ENCODE results near the gene MYOZ2.
A peak's percentile ranks its signal among the peaks of the same experiment; 100 is the strongest.

Gene MYOZ2

DNA sequence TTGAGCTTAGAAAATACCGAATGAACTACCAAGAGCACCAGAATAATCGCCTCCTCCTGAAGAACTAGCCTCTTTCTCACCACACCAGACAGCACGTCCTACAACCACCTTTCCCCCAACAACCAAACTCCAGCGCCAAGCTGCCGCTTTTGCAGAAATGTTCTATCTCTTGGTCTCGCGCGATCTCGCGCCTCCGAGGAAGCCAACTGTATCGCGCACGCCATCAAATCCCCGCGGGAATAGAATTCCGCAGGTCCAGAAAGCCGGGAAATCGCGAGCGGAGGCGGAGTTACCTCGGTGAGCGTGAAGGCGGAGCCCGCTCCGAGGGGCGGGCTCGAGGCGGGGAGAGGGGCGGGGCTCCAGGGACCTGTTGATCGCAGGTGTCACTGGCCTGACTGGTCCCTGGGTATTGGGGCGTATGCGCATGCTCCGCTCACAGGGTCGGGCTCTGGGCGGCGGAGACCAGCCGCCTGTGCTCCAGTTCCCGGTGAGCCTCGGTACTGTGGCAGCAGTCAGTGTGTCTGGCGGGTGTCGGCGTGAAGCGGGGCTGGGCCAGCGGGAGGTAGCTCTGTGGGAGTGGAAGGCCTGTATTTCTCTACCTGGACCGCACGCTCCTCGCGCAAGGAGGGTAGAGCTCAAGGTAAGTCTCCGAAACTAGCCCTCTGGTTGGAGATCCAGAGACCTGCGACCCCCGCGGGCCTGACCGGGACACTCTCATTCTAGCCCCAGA lies 76.8 kb downstream of the MYOZ2 start, which contains the start of gene USP53:
USP53 (plus strand) TSS at position 480 of the 730 bp plus-strand sequence. CDS start 27,047 bp downstream, outside the sequence.
- ChIA-PET CTCF (interaction anchor here (0.9 to 1.1 kb wide), 2 partner anchors 16 to 170 kb away, joined by 3 to 5 read pairs; no protein-coding TSS in a partner anchor), POLR2A (ENCODE audit: low non-redundant PET) (interaction anchor here (0.6 to 1.4 kb wide), 3 partner anchors 109 to 527 kb away, joined by 3 to 6 read pairs (median 5); partner anchors contain the start of gene METTL14)
- peak within 1 kb of the TSS; percentile 99 for H3K27ac ChIP-seq
- TF ChIP-seq, protein P1, sequence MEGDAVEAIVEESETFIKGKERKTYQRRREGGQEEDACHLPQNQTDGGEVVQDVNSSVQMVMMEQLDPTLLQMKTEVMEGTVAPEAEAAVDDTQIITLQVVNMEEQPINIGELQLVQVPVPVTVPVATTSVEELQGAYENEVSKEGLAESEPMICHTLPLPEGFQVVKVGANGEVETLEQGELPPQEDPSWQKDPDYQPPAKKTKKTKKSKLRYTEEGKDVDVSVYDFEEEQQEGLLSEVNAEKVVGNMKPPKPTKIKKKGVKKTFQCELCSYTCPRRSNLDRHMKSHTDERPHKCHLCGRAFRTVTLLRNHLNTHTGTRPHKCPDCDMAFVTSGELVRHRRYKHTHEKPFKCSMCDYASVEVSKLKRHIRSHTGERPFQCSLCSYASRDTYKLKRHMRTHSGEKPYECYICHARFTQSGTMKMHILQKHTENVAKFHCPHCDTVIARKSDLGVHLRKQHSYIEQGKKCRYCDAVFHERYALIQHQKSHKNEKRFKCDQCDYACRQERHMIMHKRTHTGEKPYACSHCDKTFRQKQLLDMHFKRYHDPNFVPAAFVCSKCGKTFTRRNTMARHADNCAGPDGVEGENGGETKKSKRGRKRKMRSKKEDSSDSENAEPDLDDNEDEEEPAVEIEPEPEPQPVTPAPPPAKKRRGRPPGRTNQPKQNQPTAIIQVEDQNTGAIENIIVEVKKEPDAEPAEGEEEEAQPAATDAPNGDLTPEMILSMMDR (conservative IDR thresholded peaks at IDR 0.05; ENCODE audit: low read depth), result no peak
- DNase-seq (ENCODE audit: low spot score), result peak; percentile 98

DNA sequence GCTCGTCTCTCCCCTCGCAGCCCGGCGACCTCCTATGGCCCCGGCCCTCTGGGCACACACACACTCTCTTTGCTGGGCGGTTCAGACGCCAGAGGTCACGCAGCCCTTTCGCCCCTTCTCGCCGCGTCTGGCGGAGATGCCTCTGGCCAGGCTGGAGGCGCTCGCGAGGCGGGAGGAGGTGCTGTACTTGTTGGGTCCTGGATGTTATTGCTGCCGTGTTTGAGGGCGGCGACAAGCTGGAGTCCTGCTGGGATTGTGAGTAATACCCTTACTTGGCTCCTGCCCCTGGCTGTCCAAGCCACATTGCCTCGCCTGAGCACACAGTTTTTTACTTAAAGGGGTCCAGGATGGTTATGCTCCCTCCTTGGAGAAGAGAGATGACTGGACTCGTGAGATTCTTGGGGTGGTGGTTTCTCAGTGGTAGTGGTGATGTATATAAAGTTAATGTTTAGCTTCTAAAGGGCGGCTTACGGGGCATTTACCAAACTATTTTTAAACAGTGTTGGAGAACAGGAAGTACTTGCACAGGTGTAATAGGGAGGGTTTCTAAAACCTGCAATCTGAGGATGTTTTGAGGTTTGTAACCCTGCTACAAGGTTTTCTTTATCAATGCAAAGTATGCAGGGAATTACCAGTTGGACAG lies 77.5 kb downstream of the MYOZ2 start:
- ChIA-PET POLR2A (ENCODE audit: low non-redundant PET) (interaction anchor here (0.5 to 1.4 kb wide), 5 partner anchors 9 to 528 kb away, joined by 3 to 6 read pairs (median 5); partner anchors contain the start of gene METTL14), CTCF (interaction anchor here (0.6 to 1.1 kb wide), 5 partner anchors 16 to 172 kb away, joined by 3 to 7 read pairs (median 5); a partner anchor contains a TSS)
- DNase-seq (ENCODE audit: low spot score), result peak; percentile 73
- H3K27ac ChIP-seq, result peak overlapping the region; percentile 99
- TF ChIP-seq, protein P1 (conservative IDR thresholded peaks at IDR 0.05; ENCODE audit: low read depth), result peak; percentile 51

DNA sequence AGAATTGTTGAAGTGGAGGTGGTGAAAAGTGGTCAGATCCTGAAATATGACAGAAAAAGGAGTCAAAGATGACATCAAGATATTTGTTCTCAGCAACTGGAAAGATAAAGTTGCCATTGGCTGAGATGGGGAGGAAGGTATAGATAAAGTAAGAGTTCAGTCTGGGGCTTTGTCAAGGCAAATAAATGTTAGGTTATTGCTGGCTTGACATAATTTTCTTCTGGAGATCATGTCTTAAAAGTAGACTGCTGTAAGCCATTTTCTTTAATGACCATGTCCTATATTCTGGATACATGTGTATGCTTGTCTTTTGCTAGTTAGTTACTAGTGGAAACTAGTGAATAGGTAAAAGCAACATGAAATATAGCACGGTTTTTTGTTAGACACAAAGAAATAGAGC lies 82.5 kb downstream of the MYOZ2 start:
- CTCF ChIA-PET, result no interaction called here
- H3K27ac ChIP-seq, result no peak overlapping the region
- TF ChIP-seq, protein P1 (conservative IDR thresholded peaks at IDR 0.05; ENCODE audit: low read depth), result no peak
- no peak for DNase-seq (ENCODE audit: low spot score)
- POLR2A ChIA-PET (ENCODE audit: low non-redundant PET), result no interaction called here

DNA sequence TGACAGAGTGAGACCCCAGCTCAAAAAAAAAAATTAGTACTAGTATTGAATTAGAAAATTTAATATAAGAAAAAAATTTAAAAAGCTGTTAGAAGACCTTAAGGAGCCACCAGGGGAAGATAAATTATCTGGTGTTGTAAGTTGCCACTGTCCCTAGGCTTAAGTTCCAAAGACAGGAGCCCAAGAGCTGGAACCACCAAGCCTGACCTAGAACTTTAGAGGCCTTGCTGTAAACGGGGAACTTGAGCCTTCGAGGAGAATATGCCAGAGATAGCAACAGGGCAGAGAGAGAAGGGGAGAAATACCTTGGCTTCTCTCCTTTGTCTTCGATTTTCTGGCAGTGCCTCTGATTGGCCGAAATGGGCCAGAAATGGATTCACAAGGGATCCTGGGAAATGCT lies 85.8 kb downstream of the MYOZ2 start:
- H3K27ac ChIP-seq, result no peak overlapping the region
- DNase-seq (ENCODE audit: low spot score), result no peak
- POLR2A ChIA-PET (ENCODE audit: low non-redundant PET), result no interaction called here
- TF ChIP-seq, protein P1 (conservative IDR thresholded peaks at IDR 0.05; ENCODE audit: low read depth), result no peak
- CTCF ChIA-PET, result interaction anchor here (0.5 kb wide), 1 partner anchor 17 kb away, joined by 3 read pairs; no protein-coding TSS in a partner anchor

DNA sequence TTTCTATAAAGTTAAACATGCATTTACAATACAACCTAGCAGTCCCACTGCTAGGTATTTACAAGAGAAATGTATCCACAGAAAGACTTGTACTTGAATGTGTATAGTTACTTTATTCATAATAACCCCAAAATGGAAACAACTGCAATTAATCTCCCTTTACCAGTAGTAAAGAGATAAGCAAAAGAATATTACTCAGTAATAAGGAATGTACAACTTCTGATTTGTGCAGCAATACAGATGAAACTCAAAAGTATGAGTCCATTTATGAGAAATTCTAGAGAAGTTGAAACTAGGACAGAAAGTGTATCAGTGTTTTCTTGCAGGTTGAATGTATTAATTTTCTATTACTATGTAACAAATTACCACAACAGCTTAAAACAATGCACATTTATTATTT lies 92.1 kb downstream of the MYOZ2 start:
- CTCF ChIA-PET, result interaction anchor here (0.7 to 1.7 kb wide), 2 partner anchors 15 kb away, joined by 4 to 5 read pairs; no protein-coding TSS in a partner anchor
- POLR2A ChIA-PET (ENCODE audit: low non-redundant PET), result interaction anchor here (0.6 kb wide), 1 partner anchor 14 kb away, joined by 3 read pairs; no protein-coding TSS in a partner anchor
- DNase-seq (ENCODE audit: low spot score), result no peak
- TF ChIP-seq, protein P1 (conservative IDR thresholded peaks at IDR 0.05; ENCODE audit: low read depth), result no peak
- no peak overlapping the region for H3K27ac ChIP-seq

DNA sequence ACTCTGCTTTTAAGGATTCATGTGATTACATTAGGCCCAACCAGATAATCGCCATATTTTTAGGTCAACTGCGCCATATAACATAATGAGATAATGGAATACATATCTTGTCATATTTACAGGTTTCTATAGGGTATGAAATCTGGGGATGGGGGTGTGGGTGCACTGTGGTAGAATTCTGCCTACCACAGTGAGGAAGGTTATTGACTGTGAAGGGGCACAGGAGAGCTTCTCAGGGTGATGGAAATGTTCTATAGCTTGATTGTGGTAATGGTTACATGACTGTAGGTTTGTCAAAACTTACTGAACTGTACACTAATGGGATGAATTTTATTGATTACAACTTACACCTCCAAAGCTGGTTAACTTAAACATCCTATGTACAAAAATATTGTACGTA lies 92.8 kb downstream of the MYOZ2 start:
- ChIA-PET CTCF (interaction anchor here (1.7 kb wide), 1 partner anchor 15 kb away, joined by 5 read pairs; no protein-coding TSS in a partner anchor), POLR2A (ENCODE audit: low non-redundant PET) (no interaction called here)
- TF ChIP-seq, protein P1 (conservative IDR thresholded peaks at IDR 0.05; ENCODE audit: low read depth), result no peak
- H3K27ac ChIP-seq, result no peak overlapping the region
- no peak for DNase-seq (ENCODE audit: low spot score)
